SK-N-SH (cell line): ENCODE measurements around the gene BRI3. TPM values are rescaled to one million over a fixed set of nuclear protein-coding genes. Genes with fewer than 3 reads are reported as not detected.
A peak's percentile ranks its signal among the peaks of the same experiment; 100 is the strongest.

Source experiments
- CTCF ChIA-PET: fragments of 300-600, 350-600 bp; formaldehyde crosslinking; extraction: SDS; loops from one replicate; lab custom pipeline; 2021; lab: Yijun Ruan, JAX
- POLR2A ChIA-PET: fragments of 350-600 bp; sonication (Branson Sonifier 250); formaldehyde crosslinking; extraction: SDS; loops from one replicate; lab custom pipeline; 2020; ENCODE audit warnings: antibody characterized with exemption, inconsistent platforms; lab: Yijun Ruan, JAX
- DNase-seq: peaks from one replicate; pipeline ENCODE4 v3.0.0; 2012
- H2AFZ ChIP-seq: fragments of 200-600 bp; sonication (generic); 2 replicates; pipeline ENCODE4 v1.8.1; 2016; ENCODE audit warnings: antibody characterized with exemption, mild to moderate bottlenecking, low read depth
- H3F3A ChIP-seq: fragments of 200-600 bp; sonication (generic); replicated peaks from 2 replicates; pipeline ENCODE3; 2016; ENCODE audit warnings: antibody characterized with exemption, mild to moderate bottlenecking; ENCODE audit not compliant: insufficient read depth
- H3K27ac ChIP-seq, 2 experiments: fragments of 200-500 bp in 1 of 2; fragments of 200-600 bp in 1 of 2; sonication (Bioruptor generic) in 1 of 2; sonication (generic), shearing (Covaris generic) in 1 of 2; 2 replicates each; pipeline versions ENCODE4 v1.5.1 to v1.6.1; 2014 to 2016; ENCODE audit warnings: low read depth in 2 of 2, inconsistent platforms in 1 of 2, low read length in 1 of 2, mild to moderate bottlenecking in 1 of 2, mixed read lengths in 1 of 2
- H3K27me3 ChIP-seq: fragments of 200-600 bp; sonication (generic), shearing (Covaris generic); 2 replicates; pipeline ENCODE4 v1.6.1; 2016; ENCODE audit warnings: mixed run types; ENCODE audit not compliant: insufficient read depth
- H3K36me3 ChIP-seq, 2 experiments: fragments of 200-500 bp in 1 of 2; fragments of 200-600 bp in 1 of 2; sonication (Bioruptor generic) in 1 of 2; sonication (generic) in 1 of 2; replicated peaks in 1 of 2; 2 replicates each; pipeline versions ENCODE3 to v1.5.1; 2014 to 2016; ENCODE audit warnings: low read length in 1 of 2, mild to moderate bottlenecking in 1 of 2; ENCODE audit not compliant: insufficient read depth in 2 of 2, control insufficient read depth in 1 of 2
- H3K4me1 ChIP-seq, 2 experiments: fragments of 200-500 bp in 1 of 2; fragments of 200-600 bp in 1 of 2; sonication (Bioruptor generic) in 1 of 2; sonication (generic), shearing (Covaris generic) in 1 of 2; 2 replicates each; pipeline versions ENCODE4 v1.5.1 to v1.6.1; 2014 to 2016; ENCODE audit warnings: low read depth in 1 of 2, low read length in 1 of 2, mixed run types in 1 of 2; ENCODE audit not compliant: insufficient read depth in 2 of 2, control insufficient read depth in 1 of 2
- H3K4me2 ChIP-seq: fragments of 200-600 bp; sonication (generic), shearing (Covaris generic); 2 replicates; pipeline ENCODE4 v1.6.1; 2017; ENCODE audit warnings: mixed run types
- H3K4me3 ChIP-seq, 2 experiments: fragments of 200-500 bp in 1 of 2; fragments of 200-600 bp in 1 of 2; sonication (Bioruptor generic) in 1 of 2; sonication (generic), shearing (Covaris generic) in 1 of 2; 2 replicates each; pipeline versions ENCODE4 v1.5.1 to v1.8.1; 2014 to 2016; ENCODE audit warnings: low read depth in 2 of 2, inconsistent platforms in 1 of 2, low read length in 1 of 2, mild to moderate bottlenecking in 1 of 2, mixed read lengths in 1 of 2, moderate library complexity in 1 of 2
- H3K79me2 ChIP-seq: fragments of 200-600 bp; sonication (generic); 2 replicates; pipeline ENCODE4 v1.8.1; 2017; ENCODE audit warnings: mild to moderate bottlenecking; ENCODE audit not compliant: insufficient read depth
- H3K9ac ChIP-seq: fragments of 200-600 bp; sonication (generic); 2 replicates; pipeline ENCODE4 v1.6.1; 2017; ENCODE audit warnings: mixed run types
- H3K9me2 ChIP-seq: fragments of 200-600 bp; sonication (generic); 2 replicates; pipeline ENCODE4 v1.6.1; 2017; ENCODE audit warnings: mixed run types
- H3K9me3 ChIP-seq: fragments of 200-600 bp; sonication (generic); 2 replicates; pipeline ENCODE4 v1.6.1; 2017; ENCODE audit warnings: mixed run types, mild to moderate bottlenecking, moderate library complexity
- H4K20me1 ChIP-seq: fragments of 200-600 bp; sonication (generic); 2 replicates; pipeline ENCODE4 v1.6.1; 2017; ENCODE audit warnings: mild to moderate bottlenecking, mixed run types; ENCODE audit not compliant: insufficient read depth
- CTCF ChIP-seq: fragments of 200-600 bp; sonication (generic); IDR thresholded peaks from 2 replicates; pipeline ENCODE4 v1.6.1; 2017; ENCODE audit warnings: antibody characterized with exemption, mild to moderate bottlenecking, moderate library complexity
- GABPA ChIP-seq: IDR thresholded peaks from 2 replicates; pipeline ENCODE4 v1.4.0; 2012; ENCODE audit warnings: low read depth, mild to moderate bottlenecking
- GATA2 ChIP-seq: sonication (generic); formaldehyde crosslinking; IDR thresholded peaks from 2 replicates; pipeline ENCODE4 v1.5.0; 2020; ENCODE audit warnings: mild to moderate bottlenecking, missing genetic modification reagents
- IRF3 ChIP-seq: fragments of 150-350 bp; IDR thresholded peaks from 2 replicates; pipeline ENCODE4 v1.6.1; 2016; ENCODE audit warnings: mild to moderate bottlenecking, low read depth, low read length
- MXI1 ChIP-seq: IDR thresholded peaks from 2 replicates; pipeline ENCODE4 v1.6.1; 2012; ENCODE audit warnings: mild to moderate bottlenecking, low read depth, low read length, improper control_type of control experiment
- RCOR1 ChIP-seq: fragments of 150-350 bp; IDR thresholded peaks from 2 replicates; pipeline ENCODE4 v1.6.1; 2017; ENCODE audit warnings: antibody characterized with exemption, low read length
- SIN3A ChIP-seq: IDR thresholded peaks from 2 replicates; pipeline ENCODE4 v1.6.1; 2012; ENCODE audit warnings: low read depth, mild to moderate bottlenecking, low read length, moderate library complexity, borderline replicate concordance
- SMC3 ChIP-seq: IDR thresholded peaks from 2 replicates; pipeline ENCODE4 v1.6.1; 2012; ENCODE audit warnings: low read depth, low read length, improper control_type of control experiment
- TAF1 ChIP-seq: IDR thresholded peaks from 2 replicates; pipeline ENCODE4 v1.6.1; 2012; ENCODE audit warnings: low read depth, mild to moderate bottlenecking, low read length, moderate library complexity, borderline replicate concordance
- USF1 ChIP-seq: IDR thresholded peaks from 2 replicates; pipeline ENCODE4 v1.4.0; 2012; ENCODE audit warnings: low read depth, borderline replicate concordance
- YY1 ChIP-seq: IDR thresholded peaks from 2 replicates; pipeline ENCODE4 v1.4.0; 2012; ENCODE audit warnings: low read depth, mild to moderate bottlenecking
- WGBS: methylation state at CpG from one replicate; pipeline ENCODE4 v1.1.6; 2017; ENCODE audit warnings: low lambda C conversion rate; 5-methylcytosine and 5-hydroxymethylcytosine counted together
- polyA plus RNA-seq, 3 experiments: library from polyadenylated mRNA; depleted of rRNA; stranded (reverse); fragments of >200 nt; gene quantifications; 2 replicates each; pipeline ENCODE4 v1.2.3, GENCODE V29; 2012
- TF ChIP-seq, protein P1 (sequence below): IDR thresholded peaks from 2 replicates; pipeline ENCODE4 v1.4.0; 2012; ENCODE audit warnings: low read depth, borderline replicate concordance
- TF ChIP-seq, protein P2 (sequence below): IDR thresholded peaks from 2 replicates; pipeline ENCODE4 v1.6.1; 2012; ENCODE audit warnings: mild to moderate bottlenecking, low read depth, low read length, moderate library complexity

Gene BRI3
- polyA plus RNA-seq, 1 of the 3 experiments (the other 2 are of a cell fraction): 128 TPM

DNA sequence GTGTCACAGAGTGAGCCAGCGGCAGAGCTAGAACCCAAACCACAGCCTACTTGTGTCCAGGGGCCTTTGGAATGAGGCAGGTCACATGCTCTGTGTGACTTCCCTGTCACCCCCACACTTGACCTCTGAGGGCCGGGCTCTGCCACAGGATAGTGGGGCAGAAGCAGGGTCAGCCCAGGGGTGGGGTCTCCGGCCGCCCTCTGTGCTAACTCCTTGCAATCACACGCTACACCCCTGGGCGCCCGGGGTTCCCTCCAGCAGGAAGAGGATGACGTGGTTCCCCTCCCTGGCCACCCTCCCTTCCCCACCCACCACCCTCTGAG, 49.3 kb upstream of the BRI3 start:
- Histone ChIP-seq H3K27me3 (no peaks in the 10 kb centered on the region), H3K9me3 (no peaks in the 10 kb centered on the region), H3F3A (peaks cover 4% of the 10 kb centered on the region), H3K27ac (no peak overlapping the region), H3K4me2 (no peak overlapping the region), H3K9ac (no peak overlapping the region), H4K20me1 (no peaks in the 10 kb centered on the region), H3K4me3 (no peak overlapping the region), H3K4me1 (peaks cover 0 to 2% of the 10 kb centered on the region in 2 experiments; a peak in 1 of 4 replicates), H3K9me2 (no peaks in the 10 kb centered on the region), H3K36me3 (peaks cover 0 to 7% of the 10 kb centered on the region in 2 experiments), H2AFZ (no peak overlapping the region), H3K79me2 (no peaks in the 10 kb centered on the region)
- TF ChIP-seq YY1 (no peak), SIN3A (no peak), IRF3 (no peak), GABPA (no peak), RCOR1 (no peak), GATA2 (CRISPR knock-in tag) (no peak), SMC3 (no peak), MXI1 (no peak), TAF1 (no peak), USF1 (no peak), CTCF (no peak)
- TF ChIP-seq, protein P1, sequence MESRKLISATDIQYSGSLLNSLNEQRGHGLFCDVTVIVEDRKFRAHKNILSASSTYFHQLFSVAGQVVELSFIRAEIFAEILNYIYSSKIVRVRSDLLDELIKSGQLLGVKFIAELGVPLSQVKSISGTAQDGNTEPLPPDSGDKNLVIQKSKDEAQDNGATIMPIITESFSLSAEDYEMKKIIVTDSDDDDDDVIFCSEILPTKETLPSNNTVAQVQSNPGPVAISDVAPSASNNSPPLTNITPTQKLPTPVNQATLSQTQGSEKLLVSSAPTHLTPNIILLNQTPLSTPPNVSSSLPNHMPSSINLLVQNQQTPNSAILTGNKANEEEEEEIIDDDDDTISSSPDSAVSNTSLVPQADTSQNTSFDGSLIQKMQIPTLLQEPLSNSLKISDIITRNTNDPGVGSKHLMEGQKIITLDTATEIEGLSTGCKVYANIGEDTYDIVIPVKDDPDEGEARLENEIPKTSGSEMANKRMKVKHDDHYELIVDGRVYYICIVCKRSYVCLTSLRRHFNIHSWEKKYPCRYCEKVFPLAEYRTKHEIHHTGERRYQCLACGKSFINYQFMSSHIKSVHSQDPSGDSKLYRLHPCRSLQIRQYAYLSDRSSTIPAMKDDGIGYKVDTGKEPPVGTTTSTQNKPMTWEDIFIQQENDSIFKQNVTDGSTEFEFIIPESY: no peak
- TF ChIP-seq, protein P2, sequence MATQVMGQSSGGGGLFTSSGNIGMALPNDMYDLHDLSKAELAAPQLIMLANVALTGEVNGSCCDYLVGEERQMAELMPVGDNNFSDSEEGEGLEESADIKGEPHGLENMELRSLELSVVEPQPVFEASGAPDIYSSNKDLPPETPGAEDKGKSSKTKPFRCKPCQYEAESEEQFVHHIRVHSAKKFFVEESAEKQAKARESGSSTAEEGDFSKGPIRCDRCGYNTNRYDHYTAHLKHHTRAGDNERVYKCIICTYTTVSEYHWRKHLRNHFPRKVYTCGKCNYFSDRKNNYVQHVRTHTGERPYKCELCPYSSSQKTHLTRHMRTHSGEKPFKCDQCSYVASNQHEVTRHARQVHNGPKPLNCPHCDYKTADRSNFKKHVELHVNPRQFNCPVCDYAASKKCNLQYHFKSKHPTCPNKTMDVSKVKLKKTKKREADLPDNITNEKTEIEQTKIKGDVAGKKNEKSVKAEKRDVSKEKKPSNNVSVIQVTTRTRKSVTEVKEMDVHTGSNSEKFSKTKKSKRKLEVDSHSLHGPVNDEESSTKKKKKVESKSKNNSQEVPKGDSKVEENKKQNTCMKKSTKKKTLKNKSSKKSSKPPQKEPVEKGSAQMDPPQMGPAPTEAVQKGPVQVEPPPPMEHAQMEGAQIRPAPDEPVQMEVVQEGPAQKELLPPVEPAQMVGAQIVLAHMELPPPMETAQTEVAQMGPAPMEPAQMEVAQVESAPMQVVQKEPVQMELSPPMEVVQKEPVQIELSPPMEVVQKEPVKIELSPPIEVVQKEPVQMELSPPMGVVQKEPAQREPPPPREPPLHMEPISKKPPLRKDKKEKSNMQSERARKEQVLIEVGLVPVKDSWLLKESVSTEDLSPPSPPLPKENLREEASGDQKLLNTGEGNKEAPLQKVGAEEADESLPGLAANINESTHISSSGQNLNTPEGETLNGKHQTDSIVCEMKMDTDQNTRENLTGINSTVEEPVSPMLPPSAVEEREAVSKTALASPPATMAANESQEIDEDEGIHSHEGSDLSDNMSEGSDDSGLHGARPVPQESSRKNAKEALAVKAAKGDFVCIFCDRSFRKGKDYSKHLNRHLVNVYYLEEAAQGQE: no peak
- 100% methylated on average over 6 of the region's 8 CpGs for WGBS
- CTCF ChIA-PET: no interaction called here
- peak; percentile 39 for DNase-seq
- POLR2A ChIA-PET: no interaction called here
